ENCODE data around the gene LHFPL3. TPM values are rescaled to one million over a fixed set of nuclear protein-coding genes. Genes with fewer than 3 reads are reported as not detected.

LHFPL3 gene
- total and polyA plus RNA-seq, 2 donors (not counting 1 experiment from before 2014, with no cell fraction given): not detected

DNA sequence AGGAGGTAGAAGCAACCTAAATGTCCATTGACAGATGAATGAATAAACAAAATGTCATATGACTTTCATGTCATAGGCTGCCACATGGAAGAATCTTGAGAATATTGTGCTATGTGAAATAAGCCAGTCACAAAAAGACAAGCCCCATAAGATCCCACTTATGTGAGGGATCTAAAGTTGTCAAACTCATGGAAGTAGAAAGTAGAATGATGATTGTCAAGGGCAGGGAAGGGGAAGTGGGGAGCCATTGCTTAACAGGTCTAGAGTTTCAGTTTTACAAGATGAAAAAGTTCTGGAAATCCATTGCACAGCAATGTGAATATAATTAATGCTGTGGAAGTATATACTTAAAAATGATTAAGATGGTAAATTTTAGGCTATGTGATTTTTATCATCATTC, 456.3 kb downstream of the LHFPL3 start:
- no peak overlapping the region for H3K27ac ChIP-seq (ENCODE audit: insufficient read depth, low read length)
- H3K9me3 ChIP-seq (ENCODE audit: control insufficient read depth, insufficient read depth, low read depth, low read length): no peaks in the 10 kb centered on the region
- no peak overlapping the region for H3K4me3 ChIP-seq (replicated peaks in 1 of 4; ENCODE audit: control extremely low read depth in 1 of 4, insufficient read depth in 1 of 4, low read depth in 3 of 4, low read length in 4 of 4)
- H3K79me2 ChIP-seq (ENCODE audit: control insufficient read depth, insufficient read depth, low read length): no peaks in the 10 kb centered on the region
- H4K20me1 ChIP-seq (ENCODE audit: control insufficient read depth, extremely low read depth, insufficient read depth, low read length): no peaks in the 10 kb centered on the region
- H3K4me1 ChIP-seq (ENCODE audit: control insufficient read depth, extremely low read depth, insufficient read depth, low read length): no peaks in the 10 kb centered on the region
- no peak for DNase-seq (ENCODE audit: low read depth in 2 of 2)
- no peak overlapping the region for H2AFZ ChIP-seq (ENCODE audit: low read length)
- TF ChIP-seq EZH2 (IDR thresholded peaks at IDR 0.05; ENCODE audit: low read length, missing control alignments) (no peak), CTCF (conservative IDR thresholded peaks at IDR 0.05 in 1 of 2, IDR thresholded peaks at IDR 0.05 in 1 of 2; ENCODE audit: low read depth in 1 of 2, low read length in 2 of 2) (no peak)
- no peaks in the 10 kb centered on the region for H3K36me3 ChIP-seq (ENCODE audit: control insufficient read depth, insufficient read depth, low read length)
- H3K9ac ChIP-seq (ENCODE audit: insufficient read depth, low read length): no peak overlapping the region
- no peak overlapping the region for H3K4me2 ChIP-seq (ENCODE audit: extremely low read depth, insufficient read depth, low read length)
- no peaks in the 10 kb centered on the region for H3K27me3 ChIP-seq (ENCODE audit: control insufficient read depth, insufficient read depth, low read length)

DNA sequence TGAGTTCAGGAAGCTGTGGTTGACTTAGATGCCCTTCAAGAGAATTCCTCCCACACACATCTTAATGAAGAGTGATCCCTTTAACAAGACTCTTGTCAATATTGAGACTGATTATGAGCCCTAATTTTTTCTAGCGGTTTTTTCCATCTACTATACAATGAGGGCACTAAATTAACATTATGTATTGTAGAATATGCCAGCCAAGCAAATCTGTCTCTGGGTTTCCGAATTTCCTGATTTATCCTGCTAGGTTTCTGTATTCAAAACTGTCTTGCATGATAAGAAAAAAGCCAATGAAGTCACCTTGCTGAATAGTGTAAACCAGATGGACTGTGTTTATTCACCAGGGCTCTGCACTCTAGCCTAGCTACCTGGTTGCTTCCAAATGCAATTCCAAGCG, 461.4 kb downstream of the LHFPL3 start:
- no peak overlapping the region for H3K4me2 ChIP-seq (ENCODE audit: extremely low read depth, insufficient read depth, low read length)
- DNase-seq (ENCODE audit: low read depth in 2 of 2): no peak
- no peaks in the 10 kb centered on the region for H3K36me3 ChIP-seq (ENCODE audit: control insufficient read depth, insufficient read depth, low read length)
- no peak overlapping the region for H3K4me3 ChIP-seq (replicated peaks in 1 of 4; ENCODE audit: control extremely low read depth in 1 of 4, insufficient read depth in 1 of 4, low read depth in 3 of 4, low read length in 4 of 4)
- no peak for TF ChIP-seq CTCF (conservative IDR thresholded peaks at IDR 0.05 in 1 of 2, IDR thresholded peaks at IDR 0.05 in 1 of 2; ENCODE audit: low read depth in 1 of 2, low read length in 2 of 2)
- no peak for TF ChIP-seq EZH2 (IDR thresholded peaks at IDR 0.05; ENCODE audit: low read length, missing control alignments)
- H3K9ac ChIP-seq (ENCODE audit: insufficient read depth, low read length): no peak overlapping the region
- H3K4me1 ChIP-seq (ENCODE audit: control insufficient read depth, extremely low read depth, insufficient read depth, low read length): no peaks in the 10 kb centered on the region
- no peak overlapping the region for H2AFZ ChIP-seq (ENCODE audit: low read length)
- no peaks in the 10 kb centered on the region for H3K27me3 ChIP-seq (ENCODE audit: control insufficient read depth, insufficient read depth, low read length)
- H3K79me2 ChIP-seq (ENCODE audit: control insufficient read depth, insufficient read depth, low read length): no peaks in the 10 kb centered on the region
- no peaks in the 10 kb centered on the region for H4K20me1 ChIP-seq (ENCODE audit: control insufficient read depth, extremely low read depth, insufficient read depth, low read length)
- H3K9me3 ChIP-seq (ENCODE audit: control insufficient read depth, insufficient read depth, low read depth, low read length): no peaks in the 10 kb centered on the region
- H3K27ac ChIP-seq (ENCODE audit: insufficient read depth, low read length): no peak overlapping the region

DNA sequence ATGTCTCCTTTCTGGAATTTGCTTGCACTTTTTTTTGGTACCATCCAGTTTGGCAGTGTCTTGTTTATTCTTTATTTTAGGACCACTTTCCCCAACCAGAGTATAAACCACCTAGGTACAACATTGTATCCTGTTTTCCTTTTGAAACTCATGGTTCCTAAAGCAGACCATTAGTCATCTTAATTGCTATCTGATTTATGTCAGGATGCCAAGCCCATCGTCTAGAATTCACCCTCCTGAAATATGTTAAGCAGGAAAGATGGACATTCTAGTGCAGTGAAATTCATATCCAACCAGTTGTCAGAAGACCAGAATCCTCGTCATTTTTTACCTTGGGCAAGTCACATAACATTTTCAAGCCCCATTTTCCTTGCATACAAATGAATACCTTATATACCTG, 462.0 kb downstream of the LHFPL3 start:
- no peak for TF ChIP-seq CTCF (conservative IDR thresholded peaks at IDR 0.05 in 1 of 2, IDR thresholded peaks at IDR 0.05 in 1 of 2; ENCODE audit: low read depth in 1 of 2, low read length in 2 of 2)
- TF ChIP-seq EZH2 (IDR thresholded peaks at IDR 0.05; ENCODE audit: low read length, missing control alignments): no peak
- H3K4me1 ChIP-seq (ENCODE audit: control insufficient read depth, extremely low read depth, insufficient read depth, low read length): no peaks in the 10 kb centered on the region

More for the DNA sequence above, 462.0 kb downstream of the LHFPL3 start:
- H3K4me3 ChIP-seq (replicated peaks in 1 of 4; ENCODE audit: control extremely low read depth in 1 of 4, insufficient read depth in 1 of 4, low read depth in 3 of 4, low read length in 4 of 4): no peak overlapping the region
- no peaks in the 10 kb centered on the region for H3K36me3 ChIP-seq (ENCODE audit: control insufficient read depth, insufficient read depth, low read length)
- H2AFZ ChIP-seq (ENCODE audit: low read length): no peak overlapping the region
- no peaks in the 10 kb centered on the region for H3K27me3 ChIP-seq (ENCODE audit: control insufficient read depth, insufficient read depth, low read length)
- no peaks in the 10 kb centered on the region for H4K20me1 ChIP-seq (ENCODE audit: control insufficient read depth, extremely low read depth, insufficient read depth, low read length)
- no peak for DNase-seq (ENCODE audit: low read depth in 2 of 2)
- H3K4me2 ChIP-seq (ENCODE audit: extremely low read depth, insufficient read depth, low read length): no peak overlapping the region
- H3K9me3 ChIP-seq (ENCODE audit: control insufficient read depth, insufficient read depth, low read depth, low read length): no peaks in the 10 kb centered on the region
- no peaks in the 10 kb centered on the region for H3K79me2 ChIP-seq (ENCODE audit: control insufficient read depth, insufficient read depth, low read length)
- no peak overlapping the region for H3K9ac ChIP-seq (ENCODE audit: insufficient read depth, low read length)
- H3K27ac ChIP-seq (ENCODE audit: insufficient read depth, low read length): no peak overlapping the region

All from fibroblast of lung (primary cell).